Breast epithelium (tissue), 3 donors: ENCODE data around the gene APC2.

Source experiments
- CTCF ChIP-seq, 3 donors: fragments of 450-650 bp; IDR thresholded peaks; one replicate each; pipeline ENCODE4 v1.5.1; 2016 to 2017; ENCODE audit warnings: antibody characterized with exemption in 3 of 3, mild to moderate bottlenecking in 3 of 3, moderate library complexity in 3 of 3
- POLR2A ChIP-seq: fragments of 450-650 bp; IDR thresholded peaks from one replicate; pipeline ENCODE4 v1.6.1; 2016; ENCODE audit warnings: antibody characterized with exemption, mild to moderate bottlenecking, moderate library complexity
- POLR2AphosphoS5 ChIP-seq, 3 donors: sonication (generic); formaldehyde crosslinking; IDR thresholded peaks; one replicate each; pipeline ENCODE4 v1.6.1; 2017; ENCODE audit warnings: antibody characterized with exemption in 3 of 3

DNA sequence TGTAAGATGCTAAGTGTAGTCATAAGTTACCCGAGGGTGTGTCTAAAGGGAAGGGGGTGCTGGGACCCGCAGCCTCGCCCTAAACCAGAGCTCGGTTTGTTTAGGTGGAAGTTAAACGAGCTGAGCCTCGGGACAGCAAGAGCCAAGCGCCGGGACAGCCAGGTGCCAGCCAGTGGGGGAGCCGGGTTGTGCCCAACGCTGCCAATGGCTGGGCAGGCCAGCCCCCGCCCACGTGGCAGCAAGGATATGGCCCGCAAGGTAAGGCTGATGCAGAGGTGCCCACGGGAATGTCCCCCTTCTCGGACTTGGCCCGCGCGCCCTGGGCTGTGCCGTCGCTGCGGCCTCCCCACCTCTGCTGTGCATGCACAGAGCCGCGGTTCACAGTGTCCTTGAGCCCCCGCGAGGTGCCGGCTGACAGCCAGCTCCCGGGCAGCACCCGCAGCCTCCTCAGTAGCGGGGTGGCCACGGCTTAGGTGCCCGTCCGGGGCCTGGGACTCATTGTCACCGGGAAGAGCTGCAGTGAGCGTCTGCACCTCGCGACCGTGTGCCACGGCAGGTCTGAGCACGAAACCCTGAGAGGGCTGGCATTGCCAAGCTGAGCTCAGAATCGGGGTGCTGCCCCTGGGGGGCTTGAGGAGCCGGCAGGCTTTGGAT is 21.1 kb upstream of the APC2 start:
- TF ChIP-seq CTCF (IDR thresholded peaks at IDR 0.05) (no peak), POLR2AphosphoS5 (IDR thresholded peaks at IDR 0.05) (no peak), POLR2A (no peak)
